Stimulated activated CD8-positive, alpha-beta memory T cell treated with anti-CD3 and anti-CD28 coated beads, Interleukin-4, amount 100 ng/mL, for 4 hours (primary cell): Measurements from ENCODE around the gene MEGF10.

Experiments
- DNase-seq, 2 donors: peaks; one replicate each; pipeline ENCODE4 v3.0.0-alpha.2; 2020; ENCODE audit warnings: low read depth in 2 of 2, low spot score in 1 of 2

The MEGF10 gene

DNA sequence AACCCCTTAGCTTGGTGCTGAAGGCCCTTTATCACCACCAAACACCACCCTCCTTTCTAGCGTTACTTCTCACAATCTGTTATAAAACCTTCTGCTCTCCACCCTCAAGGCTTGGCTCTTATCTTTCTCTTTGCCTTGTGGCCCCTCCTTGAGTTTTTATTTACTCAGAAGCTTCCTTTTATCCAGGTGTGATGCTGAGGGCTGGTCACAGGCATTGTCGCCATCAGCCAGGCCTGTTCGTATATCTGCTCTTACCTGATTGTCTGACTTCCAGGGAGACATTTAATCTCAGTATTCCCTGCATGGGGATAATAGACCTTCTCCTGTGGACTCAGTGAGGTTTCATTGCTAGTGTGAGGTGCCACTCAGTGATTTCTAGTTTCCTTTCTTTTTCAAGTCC, 34.2 kb downstream of the MEGF10 start:
- DNase-seq: no peak

DNA sequence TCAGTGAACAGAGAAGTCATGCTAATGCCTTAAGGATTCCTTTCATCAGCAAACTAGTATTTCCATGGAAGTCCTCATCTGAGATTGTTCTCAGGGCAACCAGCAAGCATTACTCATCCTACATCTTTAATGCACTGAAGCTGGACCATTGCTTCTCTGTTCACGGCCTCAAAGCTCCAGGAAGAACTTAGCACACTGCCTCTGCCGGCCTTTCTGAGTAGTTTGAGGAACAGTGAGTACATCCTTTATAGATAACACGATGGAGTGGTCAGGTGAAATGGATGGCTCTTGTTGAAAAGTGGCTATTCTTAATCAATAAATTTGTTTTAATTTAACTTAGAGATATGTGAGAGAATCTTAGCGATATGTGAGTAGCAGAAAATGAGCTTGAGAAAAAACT, 35.8 kb downstream of the MEGF10 start:
- DNase-seq: no peak

DNA sequence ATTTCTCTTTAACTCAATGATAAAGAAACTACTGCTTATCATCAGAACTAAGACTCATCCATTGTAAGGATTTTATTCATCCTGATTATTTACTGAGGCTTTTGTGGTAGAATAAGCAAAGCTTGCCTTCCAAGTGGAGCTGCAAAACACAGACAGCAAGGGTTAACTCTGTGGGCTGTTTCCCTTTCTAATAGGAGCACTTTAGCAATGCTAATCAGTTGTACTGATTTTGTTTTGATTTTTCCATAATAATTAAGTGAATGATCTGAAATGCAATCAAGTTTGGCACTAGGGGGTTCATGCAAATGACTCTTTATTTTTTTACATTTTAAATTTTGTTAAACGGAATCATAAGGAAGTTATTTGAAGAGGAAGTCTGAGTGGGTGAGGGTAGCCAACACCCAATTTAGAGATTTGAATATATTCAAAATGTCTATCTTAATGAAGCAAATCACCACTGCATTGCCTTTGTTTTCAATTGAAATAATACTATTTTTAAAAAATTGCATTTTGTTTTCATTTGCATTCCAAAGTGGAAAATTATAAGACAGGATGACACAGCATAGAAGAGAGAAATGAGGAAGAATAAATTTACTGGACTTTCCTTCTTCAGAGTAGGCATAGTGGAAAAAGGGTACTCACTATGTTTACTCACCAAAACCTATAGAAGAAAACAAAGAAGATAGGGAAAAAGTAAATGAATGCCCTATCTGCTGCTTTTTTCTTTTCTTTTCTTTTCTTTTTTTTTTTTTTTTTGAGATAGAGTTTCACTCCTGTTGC, 36.6 kb downstream of the MEGF10 start:
- DNase-seq: no peak

DNA sequence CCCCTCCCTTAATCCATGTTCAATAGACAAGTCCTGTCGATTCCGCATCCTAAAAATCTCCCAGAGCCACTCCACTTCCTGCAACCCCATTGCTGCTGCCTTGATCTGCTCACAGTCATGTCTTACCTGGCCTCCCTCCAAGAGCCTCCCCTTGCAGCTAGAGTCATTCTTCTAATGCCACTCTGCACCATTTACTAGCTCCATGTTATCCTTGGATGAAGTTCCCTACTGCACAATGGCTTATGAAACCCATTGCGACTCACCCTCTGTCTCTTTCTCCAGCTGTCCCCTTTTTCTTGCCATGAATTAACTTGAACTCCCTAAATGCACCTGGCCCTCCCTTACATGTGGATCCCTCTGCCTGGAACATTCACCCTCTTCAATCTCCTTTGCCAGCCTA, 39.5 kb downstream of the MEGF10 start:
- no peak for DNase-seq

DNA sequence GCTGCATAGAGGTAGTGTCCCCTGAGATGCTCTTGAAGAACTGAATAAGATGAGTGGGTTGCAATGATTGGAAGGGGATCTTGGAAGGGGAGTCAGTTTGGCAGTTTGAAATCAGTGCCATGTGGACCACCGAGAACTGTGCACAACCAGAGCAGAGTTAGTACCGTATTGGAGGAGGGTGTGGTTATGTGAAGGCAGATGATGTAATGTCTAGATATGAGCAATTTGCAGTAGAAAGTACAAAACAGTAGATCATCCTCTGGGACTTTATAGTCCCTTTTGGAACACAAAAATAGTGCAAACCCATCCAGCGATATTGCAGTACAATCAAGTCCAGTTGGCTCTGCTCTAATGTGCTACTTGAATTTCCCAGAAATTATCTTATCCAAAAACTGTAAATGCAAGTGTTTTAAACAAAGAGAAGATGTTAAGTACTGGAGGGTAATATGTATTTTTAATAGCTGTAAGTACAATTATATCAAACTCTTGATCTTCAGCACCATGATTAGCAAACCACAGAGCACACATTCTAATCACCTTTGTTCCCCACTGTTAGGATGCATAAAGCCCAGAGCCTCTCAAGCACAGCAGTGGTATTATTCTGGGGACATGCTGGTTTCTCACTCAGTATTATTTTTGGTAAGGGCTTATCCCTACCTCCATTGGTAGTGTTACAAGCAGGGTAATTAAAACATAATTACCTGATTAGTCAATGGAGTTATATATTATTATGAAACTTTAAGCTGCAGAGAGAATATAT, 41.5 kb downstream of the MEGF10 start:
- no peak for DNase-seq

DNA sequence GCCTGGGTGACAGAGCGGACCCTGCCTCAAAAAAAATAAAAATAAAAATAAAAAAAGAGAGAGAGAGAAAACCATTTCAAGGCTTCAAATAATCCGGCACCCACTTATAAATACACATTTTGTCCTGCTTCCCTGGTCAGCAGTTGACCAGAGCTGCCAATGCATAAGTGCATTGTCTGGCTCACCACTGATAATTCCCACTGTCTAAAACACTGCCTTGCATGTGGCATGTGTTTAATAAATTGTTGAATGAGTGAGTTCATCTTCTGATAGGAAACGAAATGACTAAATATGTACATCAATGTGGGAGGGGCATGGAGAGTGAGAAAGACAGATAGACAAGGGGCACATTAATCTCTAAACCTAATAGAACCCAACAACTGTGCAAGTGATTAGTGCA, 42.9 kb downstream of the MEGF10 start:
- no peak for DNase-seq

DNA sequence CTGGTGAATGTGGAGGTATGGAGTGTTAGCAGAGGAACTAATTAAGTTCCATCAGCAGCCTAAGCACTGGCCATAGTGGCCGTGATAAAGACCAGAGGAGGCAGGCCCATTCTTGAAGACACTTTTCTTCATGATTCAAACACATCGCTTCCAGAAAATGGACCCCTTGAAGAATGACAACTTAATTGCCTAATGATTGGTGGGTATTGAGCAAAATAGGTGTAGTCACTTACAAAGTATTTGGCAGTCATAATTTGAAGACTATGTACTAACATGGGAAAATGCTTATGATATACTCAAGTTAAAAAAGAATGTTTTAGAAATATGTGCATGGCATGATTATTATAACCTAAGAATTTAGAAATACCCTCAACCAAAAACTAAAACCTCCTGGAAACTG, 44.8 kb downstream of the MEGF10 start:
- DNase-seq: no peak

DNA sequence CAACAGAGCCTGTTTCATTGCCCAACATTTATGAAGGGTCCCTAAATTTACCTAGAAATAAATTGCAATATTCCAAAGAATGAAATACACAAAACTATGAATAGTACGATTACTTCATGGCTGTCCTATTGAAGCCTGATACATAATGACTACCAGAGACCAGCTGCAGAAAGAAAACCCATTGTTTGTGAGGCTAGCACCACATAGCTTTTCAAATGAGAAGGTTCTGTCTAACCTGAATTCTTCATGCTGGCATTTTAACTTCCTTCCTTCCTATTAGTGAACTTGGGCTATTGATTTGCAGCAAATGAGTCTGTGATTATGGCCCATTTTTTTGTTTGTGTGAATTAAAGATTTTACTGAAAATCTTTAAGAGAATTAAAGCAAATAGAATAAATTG, 47.3 kb downstream of the MEGF10 start:
- DNase-seq: no peak

DNA sequence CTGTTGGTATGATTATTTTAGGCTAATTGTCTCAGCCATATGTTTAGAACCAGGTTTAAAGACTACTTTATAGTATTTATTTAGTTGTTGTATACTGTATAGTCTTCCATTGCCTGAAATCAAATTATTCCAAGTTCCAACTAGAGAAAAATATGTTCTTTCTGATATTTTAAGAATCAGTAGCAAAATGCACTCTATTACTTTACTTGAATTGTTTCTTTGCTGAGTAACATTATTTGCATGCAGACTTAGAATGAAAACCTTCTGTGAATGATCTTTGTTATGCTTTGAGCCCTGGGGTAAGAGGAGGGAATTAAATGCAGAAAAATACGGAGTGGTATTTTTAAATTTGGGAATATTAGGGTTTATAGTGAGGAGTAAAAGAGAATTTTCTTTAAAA, 47.9 kb downstream of the MEGF10 start:
- DNase-seq: no peak

DNA sequence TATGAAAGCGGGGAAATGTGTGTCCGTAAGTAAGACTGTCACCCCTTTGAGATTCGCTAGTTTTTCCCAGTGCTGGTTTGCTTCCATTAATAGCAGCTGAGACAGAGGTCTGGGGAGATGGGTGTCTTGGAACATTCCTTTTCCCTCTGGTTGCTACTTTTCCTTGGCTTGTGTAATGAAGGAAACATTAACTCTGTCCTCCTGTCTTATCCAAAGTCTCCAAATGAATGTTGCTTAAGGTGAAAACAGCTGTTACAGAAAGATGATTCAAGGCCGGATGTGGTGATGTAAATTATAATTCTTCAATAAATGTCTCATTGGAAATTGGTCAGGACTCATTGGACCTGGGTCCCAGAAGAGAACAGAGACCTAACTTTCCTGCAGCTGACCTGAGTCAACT, 50.0 kb downstream of the MEGF10 start:
- DNase-seq: no peak

DNA sequence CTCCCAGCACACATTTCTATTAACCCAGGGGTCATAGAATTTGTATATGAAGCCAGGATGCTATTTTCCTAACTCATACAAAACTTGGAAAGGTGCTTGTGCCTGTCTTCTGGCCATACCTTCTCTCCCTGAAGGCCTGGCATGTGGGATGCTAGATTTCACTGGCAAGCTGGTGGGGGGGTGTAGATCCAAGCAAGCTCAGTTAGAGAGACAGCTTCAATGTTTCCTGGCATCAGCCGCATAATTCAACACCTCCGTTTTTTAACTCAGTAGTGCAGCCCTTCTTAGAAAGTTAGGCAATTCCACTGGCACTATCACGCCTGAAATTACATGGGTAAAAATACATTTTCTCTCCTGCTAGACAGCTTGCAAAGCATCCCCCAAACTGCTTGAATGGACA, 51.8 kb downstream of the MEGF10 start:
- no peak for DNase-seq

DNA sequence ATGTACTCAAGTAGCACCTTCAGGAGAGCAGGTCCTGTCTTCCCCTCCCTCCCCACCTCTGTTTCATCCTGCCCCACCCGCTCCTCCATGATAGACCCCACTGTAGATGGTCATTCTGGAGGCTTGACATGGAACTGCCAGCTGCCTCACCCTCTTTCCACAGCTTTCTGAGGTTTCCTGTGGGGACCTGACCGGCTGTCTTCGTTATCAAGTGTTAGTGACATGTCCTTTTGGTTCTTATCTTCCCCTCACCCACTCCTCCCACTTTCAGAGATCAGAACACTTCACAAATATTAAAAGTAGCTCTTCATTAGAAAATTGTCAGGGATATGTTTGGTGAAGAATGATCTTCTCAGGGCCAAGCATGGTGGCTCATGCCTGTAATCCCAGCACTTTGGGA, 52.7 kb downstream of the MEGF10 start:
- no peak for DNase-seq

DNA sequence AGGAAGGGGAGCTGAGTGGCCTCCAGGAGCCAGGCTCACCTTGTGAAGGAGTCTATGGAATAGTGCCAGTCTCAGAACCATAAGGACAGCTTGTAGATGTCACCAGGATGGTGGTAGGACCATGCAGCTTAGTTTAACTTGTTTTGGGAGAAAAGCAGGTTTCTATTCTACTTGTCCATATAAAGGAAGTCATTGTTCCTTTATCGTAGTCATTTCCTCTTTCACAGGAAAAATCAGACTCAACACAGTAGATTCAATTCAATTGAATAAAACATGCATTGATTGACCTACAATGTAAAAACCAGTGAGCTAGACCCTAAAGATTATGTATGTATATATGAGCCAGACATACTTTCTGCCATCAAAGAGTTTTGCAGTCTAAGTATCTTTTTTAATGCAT, 53.3 kb downstream of the MEGF10 start:
- no peak for DNase-seq

DNA sequence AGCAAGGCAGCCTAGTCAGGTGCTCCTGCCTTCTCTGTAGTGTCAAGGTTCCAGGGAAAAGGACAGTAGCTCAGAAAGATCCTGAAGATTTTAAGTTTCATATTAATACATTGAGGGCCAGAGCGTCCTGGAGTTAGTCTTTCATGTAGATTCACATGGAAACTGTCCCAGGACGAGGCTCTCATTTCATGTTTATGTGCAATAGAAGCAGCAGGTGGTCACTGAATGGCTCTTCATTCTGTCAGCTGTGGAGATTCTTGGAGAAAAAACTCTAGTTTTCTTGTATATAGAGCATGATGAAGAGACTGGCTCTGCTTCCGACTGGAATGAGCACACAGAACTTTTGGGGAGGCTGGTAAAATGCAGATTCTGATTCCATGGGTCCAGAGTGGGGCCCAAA, 54.3 kb downstream of the MEGF10 start:
- DNase-seq: no peak

DNA sequence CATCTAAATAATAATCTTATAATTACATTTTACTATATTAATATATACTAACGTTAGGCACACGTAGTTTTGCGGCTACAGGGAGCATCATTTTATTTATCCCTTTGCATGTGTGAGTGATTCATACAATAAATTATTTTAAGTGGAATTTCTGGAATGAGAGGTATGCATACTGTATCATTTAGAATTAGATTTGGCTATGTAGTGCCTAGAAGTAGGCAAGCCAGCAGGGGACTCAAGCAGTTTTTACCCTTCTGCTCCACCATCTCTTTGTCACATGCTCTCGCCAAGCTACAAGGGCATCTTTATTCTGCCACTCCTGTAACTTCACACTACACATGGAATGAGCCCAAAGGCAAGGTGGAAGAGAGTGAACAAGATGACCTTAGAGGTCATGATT, 60.8 kb downstream of the MEGF10 start:
- no peak for DNase-seq

DNA sequence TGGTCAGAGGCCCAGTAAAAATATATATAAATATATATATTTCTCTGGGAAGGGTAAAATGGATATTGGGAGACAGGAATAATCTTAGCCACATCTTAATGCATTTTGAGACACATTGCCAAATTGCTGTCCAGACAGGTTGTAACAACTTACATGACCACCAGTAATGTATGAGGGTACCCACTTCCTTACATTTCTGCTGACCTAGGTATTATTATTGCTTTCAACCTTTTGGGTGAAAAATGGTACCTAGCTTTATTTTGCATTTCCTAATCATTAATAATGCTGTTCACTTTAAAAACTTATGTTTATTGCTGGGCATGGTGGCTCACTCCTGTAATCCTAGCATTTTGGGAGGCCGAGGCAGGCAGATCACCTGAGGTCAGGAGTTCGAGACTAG, 61.5 kb downstream of the MEGF10 start:
- no peak for DNase-seq

DNA sequence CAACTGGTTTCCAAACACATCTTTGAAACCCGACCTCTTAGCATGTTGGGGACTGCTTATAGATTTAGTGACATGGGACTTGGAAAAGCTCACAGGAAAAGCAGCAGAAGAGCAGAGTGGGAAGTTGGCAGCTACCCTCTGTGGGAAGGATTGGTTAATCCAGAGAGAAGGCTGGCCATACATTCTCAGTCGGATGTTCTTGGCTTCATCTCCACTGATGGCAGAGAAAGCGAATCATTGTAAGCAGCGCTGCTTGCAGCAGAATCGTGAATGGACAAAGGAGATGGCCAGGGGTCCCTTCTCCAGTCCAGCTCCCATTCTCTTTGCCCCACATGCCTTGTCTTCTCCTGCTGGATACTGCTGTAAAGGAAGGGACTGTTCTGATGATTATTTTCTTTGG, 62.7 kb downstream of the MEGF10 start:
- DNase-seq: no peak

DNA sequence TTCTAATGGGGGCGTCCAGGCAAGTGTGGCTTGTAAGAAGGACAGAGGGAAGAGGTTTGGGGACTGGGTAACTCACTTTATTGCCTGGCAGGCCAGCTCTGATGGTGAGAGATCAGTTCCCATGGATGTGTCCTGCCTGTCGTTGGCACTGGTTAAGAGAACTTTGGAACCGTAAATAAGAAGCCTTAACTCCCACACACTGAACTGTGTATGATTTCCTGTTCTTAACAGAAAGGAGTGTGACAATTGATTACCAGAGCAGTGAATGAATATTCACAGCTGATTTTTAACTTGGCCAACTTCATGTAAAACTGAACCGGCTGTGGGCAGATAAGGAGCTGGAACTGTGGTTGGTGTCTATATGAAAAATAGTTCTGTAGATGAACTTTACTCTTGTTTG, 63.2 kb downstream of the MEGF10 start:
- no peak for DNase-seq

DNA sequence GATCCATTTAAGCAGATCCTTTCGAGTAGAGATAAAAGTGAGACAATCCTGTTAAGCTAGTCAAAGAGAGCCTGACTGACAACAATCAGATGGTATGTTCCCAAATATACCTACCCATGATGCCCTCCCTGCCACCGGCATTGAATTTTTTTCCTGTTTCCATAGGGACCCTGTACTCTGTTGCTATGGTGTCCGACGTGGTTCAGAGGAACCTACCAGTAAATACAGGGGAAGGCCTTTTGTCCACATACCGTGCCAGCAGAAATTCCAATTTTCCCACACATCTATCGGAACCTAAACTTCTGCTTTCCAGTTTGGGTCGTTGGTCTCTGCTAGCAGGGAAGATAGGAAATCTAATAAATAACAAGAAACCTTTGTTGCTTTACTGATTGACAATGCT, 64.7 kb downstream of the MEGF10 start:
- DNase-seq: no peak

DNA sequence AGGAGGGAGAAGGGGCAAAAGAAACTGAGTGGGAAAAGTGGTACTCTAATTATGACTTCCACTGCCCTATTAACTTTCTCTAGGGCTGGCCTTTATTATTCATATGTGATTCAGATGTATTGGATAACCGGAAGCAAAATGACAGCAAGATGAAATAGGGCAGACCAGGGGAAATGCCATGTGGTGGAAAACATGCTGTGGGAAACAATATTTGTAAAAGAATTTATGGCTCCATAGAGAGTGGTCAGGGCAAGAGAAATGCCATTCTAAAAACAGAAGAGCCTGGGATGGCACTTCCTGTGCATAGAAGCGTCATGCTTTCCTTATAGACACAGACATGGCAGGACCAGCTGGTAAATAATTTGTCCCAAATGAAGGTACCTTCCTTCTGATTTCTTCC, 67.7 kb downstream of the MEGF10 start:
- no peak for DNase-seq

DNA sequence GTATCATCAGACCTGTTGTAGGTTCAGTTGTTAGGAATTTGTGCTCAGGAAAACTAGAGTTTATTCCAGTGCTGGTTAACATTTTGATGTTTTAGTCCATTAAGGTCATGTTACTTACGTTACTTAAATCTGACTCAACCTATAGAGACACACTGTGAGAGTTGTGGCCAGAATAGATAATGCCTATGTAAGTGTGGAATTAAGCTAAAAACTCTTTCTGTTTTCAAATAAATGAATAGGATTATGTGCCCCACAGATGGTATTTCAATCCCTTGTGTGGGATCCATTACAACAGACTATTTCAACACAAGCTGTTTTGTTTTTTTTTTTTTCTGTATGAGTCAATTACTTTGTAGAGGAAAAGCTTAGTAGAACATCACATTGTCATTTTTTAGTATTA, 68.1 kb downstream of the MEGF10 start:
- no peak for DNase-seq

DNA sequence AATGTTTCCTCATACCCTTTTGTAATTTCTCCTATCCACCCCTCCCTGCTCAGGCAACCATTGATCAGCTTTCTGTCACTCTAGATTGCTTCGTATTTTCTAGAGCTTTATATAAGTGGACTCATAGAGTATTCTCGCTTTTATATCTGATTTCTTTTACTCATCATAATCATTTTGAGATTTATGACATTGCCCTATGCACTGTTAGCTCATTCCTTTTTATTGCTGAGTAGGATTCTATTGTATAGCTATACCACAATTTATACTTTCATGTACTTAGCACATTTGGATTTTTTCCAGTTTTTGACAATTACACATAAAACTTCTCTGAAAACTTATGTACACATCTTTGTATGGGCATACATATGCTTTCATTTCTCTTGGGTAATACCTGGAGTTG, 68.9 kb downstream of the MEGF10 start:
- no peak for DNase-seq

DNA sequence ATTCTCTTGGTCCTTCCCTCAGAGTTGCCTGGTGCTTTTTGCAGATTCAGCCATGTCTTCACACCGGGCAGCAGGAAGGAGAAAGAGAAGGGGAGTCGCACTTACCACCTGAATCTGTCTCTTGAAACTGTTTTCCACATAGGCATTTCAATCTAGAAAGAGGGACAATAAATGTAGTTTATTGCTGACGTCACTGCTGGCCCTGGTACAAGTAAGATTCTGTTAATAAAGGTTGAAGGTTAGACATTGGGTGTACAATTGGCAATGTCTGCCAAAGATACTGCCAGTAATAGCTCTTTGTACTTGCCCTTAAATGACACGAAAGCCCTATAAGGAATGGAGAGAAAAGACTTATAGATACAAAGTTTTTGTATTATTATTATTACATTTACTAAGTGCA, 72.8 kb downstream of the MEGF10 start:
- DNase-seq: no peak
